B cell (primary cell): ENCODE data around the gene HLCS. TPM values are rescaled to one million over a fixed set of nuclear protein-coding genes. Genes with fewer than 3 reads are reported as not detected.

Experiments used
- ATAC-seq: fragments of 200-7000 bp; cut with Tn5 transposase; one replicate; pipeline ENCODE4 v1.10.0; 2021; ENCODE audit warnings: low read depth, mild to moderate bottlenecking, moderate number of reproducible peaks, moderate library complexity
- CTCF ChIA-PET: fragments of 350-600 bp; sonication (Branson Sonifier 250); formaldehyde crosslinking; loops from one replicate; lab custom pipeline; 2021; ENCODE audit warnings: antibody characterized with exemption, inconsistent platforms; lab: Charles Lee
- POLR2A ChIA-PET: fragments of 350-600 bp; sonication (Branson Sonifier 250); formaldehyde crosslinking; loops from one replicate; lab custom pipeline; 2021; ENCODE audit warnings: antibody characterized with exemption; lab: Charles Lee
- DNase-seq: peaks from one replicate; pipeline ENCODE4 v3.0.0; 2013
- H2AFZ ChIP-seq: 2 replicates; pipeline ENCODE4 v1.6.1; 2012; ENCODE audit warnings: mild to moderate bottlenecking, low read depth, low read length; ENCODE audit not compliant: insufficient read depth, poor library complexity, severe bottlenecking
- H3K27ac ChIP-seq, 2 donors: 1 replicate in 1 of 2; 2 replicates in 1 of 2; pipeline ENCODE4 v1.5.1; 2012 to 2013; ENCODE audit warnings: low read length in 2 of 2, mild to moderate bottlenecking in 2 of 2, moderate library complexity in 1 of 2
- H3K27me3 ChIP-seq, 4 experiments: fragments of 200-600 bp in 1 of 4; sonication (generic) in 1 of 4; replicated peaks in 1 of 4; 1 replicate in 2 of 4; 2 replicates in 2 of 4; pipeline versions ENCODE4 v1.6.1 to v1.7.0; 2013 to 2016; ENCODE audit warnings: low read length in 3 of 4, mild to moderate bottlenecking in 2 of 4, mixed read lengths in 1 of 4, moderate library complexity in 1 of 4; ENCODE audit not compliant: insufficient read depth in 4 of 4, control insufficient read depth in 3 of 4; ENCODE audit errors: control extremely low read depth in 1 of 4
- H3K36me3 ChIP-seq, 2 experiments: replicated peaks in 1 of 2; 1 replicate in 1 of 2; 2 replicates in 1 of 2; pipeline versions ENCODE4 v1.6.1 to v1.7.1; 2013; ENCODE audit warnings: low read length in 1 of 2; ENCODE audit not compliant: insufficient read depth in 2 of 2, control insufficient read depth in 1 of 2; ENCODE audit errors: control extremely low read depth in 1 of 2, extremely low read depth in 1 of 2
- H3K4me1 ChIP-seq, 2 donors: fragments of 200-600 bp in 1 of 2; sonication (generic) in 1 of 2; 1 replicate in 1 of 2; 2 replicates in 1 of 2; pipeline versions ENCODE4 v1.5.1 to v1.6.1; 2013 to 2017; ENCODE audit warnings: low read length in 2 of 2; ENCODE audit not compliant: control insufficient read depth in 2 of 2, insufficient read depth in 2 of 2
- H3K4me2 ChIP-seq: replicated peaks from 2 replicates; pipeline ENCODE3; 2012; ENCODE audit warnings: mild to moderate bottlenecking, low read depth, low read length; ENCODE audit not compliant: poor library complexity, severe bottlenecking
- H3K4me3 ChIP-seq, 5 experiments: fragments of 200-600 bp in 1 of 5; sonication (generic) in 1 of 5; 1 replicate in 3 of 5; 2 replicates in 2 of 5; pipeline versions ENCODE4 v1.5.1 to v1.7.0; 2011 to 2016; ENCODE audit warnings: low read length in 4 of 5, mild to moderate bottlenecking in 4 of 5, low read depth in 2 of 5, control low read depth in 1 of 5, moderate library complexity in 1 of 5; ENCODE audit not compliant: insufficient read depth in 1 of 5; ENCODE audit errors: control extremely low read depth in 1 of 5, extremely low read depth in 1 of 5
- H3K79me2 ChIP-seq: fragments of 200-600 bp; sonication (generic); one replicate; pipeline ENCODE4 v1.6.0; 2016; ENCODE audit warnings: low read length; ENCODE audit not compliant: control insufficient read depth, insufficient read depth
- H3K9ac ChIP-seq: fragments of 200-600 bp; sonication (generic); 2 replicates; pipeline ENCODE4 v1.6.1; 2017; ENCODE audit warnings: mild to moderate bottlenecking, low read length, moderate library complexity
- H3K9me3 ChIP-seq, 3 donors: one replicate each; pipeline versions ENCODE4 v1.6.1 to v1.7.1; 2013; ENCODE audit warnings: low read length in 2 of 3; ENCODE audit not compliant: control insufficient read depth in 2 of 3, insufficient read depth in 1 of 3; ENCODE audit errors: control extremely low read depth in 1 of 3
- H4K20me1 ChIP-seq: 2 replicates; pipeline ENCODE4 v1.6.0; 2012; ENCODE audit warnings: mild to moderate bottlenecking, low read length; ENCODE audit not compliant: insufficient read depth, control insufficient read depth, poor library complexity, severe bottlenecking
- H3K27ac Mint-ChIP-seq: one replicate; pipeline ENCODE4 v1.8.0; 2021; ENCODE audit warnings: mixed read lengths
- H3K27me3 Mint-ChIP-seq: one replicate; pipeline ENCODE4 v1.8.0; 2021; ENCODE audit warnings: mixed read lengths
- H3K4me1 Mint-ChIP-seq: one replicate; pipeline ENCODE4 v1.8.0; 2021; ENCODE audit warnings: mixed read lengths
- H3K4me3 Mint-ChIP-seq: one replicate; pipeline ENCODE4 v1.8.0; 2021; ENCODE audit warnings: mixed read lengths
- H3K9me3 Mint-ChIP-seq: one replicate; pipeline ENCODE4 v1.8.0; 2022; ENCODE audit warnings: mixed read lengths; ENCODE audit not compliant: insufficient read depth
- EZH2 ChIP-seq: IDR thresholded peaks from 2 replicates; pipeline ENCODE4 v1.6.1; 2012; ENCODE audit warnings: borderline replicate concordance, low read depth, mild to moderate bottlenecking, moderate library complexity, low read length; ENCODE audit not compliant: insufficient read depth, poor library complexity, severe bottlenecking
- WGBS: methylation state at CpG from one replicate; pipeline ENCODE4 v1.1.5; 2013; ENCODE audit warnings: missing lambda C conversion rate; ENCODE audit not compliant: insufficient coverage; 5-methylcytosine and 5-hydroxymethylcytosine counted together
- intact Hi-C: fragments of 100-400 bp; cut with micrococcal nuclease; formaldehyde crosslinking; loops from one replicate; pipeline ENCODE4 v1.10.0; 2022
- polyA plus RNA-seq: library from polyadenylated mRNA; depleted of rRNA; stranded (reverse); fragments of >200 nt; gene quantifications from 2 replicates; pipeline ENCODE4 v1.2.3, GENCODE V29; 2012
- total RNA-seq, 2 donors: library from RNA; stranded (reverse); fragments of 120-200 nt in 1 of 2; gene quantifications; 1 replicate in 1 of 2; 2 replicates in 1 of 2; pipeline versions ENCODE4 v1.2.3 to v1.2.4, GENCODE V29; 2013 to 2022
- TF ChIP-seq, protein P1 (sequence below): fragments of 200-600 bp; IDR thresholded peaks from one replicate; pipeline ENCODE4 v1.8.0; 2022; ENCODE audit warnings: antibody characterized with exemption, mild to moderate bottlenecking

HLCS gene
- total and polyA plus RNA-seq, 2 donors (not counting 1 experiment from before 2014, with no cell fraction given): 4.4 to 14.7 TPM

DNA sequence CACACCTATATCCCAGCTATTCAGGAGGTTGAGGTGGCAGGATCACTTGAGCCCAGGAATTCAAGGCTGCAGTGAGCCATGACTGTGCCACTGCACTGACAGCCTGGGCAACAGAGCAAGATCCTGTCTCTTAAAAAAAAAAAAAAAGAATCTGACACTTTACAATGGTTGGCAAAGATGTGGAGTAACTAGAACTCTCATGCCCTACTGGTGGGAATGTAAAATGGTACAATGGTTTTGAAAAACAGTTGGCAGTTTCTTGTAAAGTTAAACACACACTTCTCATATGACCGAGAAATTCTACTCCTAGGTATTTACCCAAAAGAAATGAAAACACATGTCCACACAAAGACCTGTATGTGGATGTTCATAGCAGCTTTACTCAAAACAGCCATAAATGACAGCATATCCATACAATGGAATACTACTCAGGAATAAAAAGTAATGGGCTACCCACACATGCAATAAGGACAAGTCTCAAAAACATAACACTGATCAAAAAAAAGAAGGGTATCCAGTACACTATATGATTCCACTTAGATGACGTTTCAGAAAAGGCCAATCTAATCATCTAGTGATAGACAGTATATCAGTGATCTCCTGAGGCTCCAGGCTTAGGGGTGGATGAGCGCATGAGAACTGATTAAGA lies 58.1 kb downstream of the HLCS start:
- intact Hi-C loops: no loop called here
- H3K4me3 ChIP-seq: no peak overlapping the region
- ATAC-seq (no peak), DNase-seq (no peak)
- POLR2A ChIA-PET: no interaction called here
- H3K9me3 Mint-ChIP-seq: no peaks in the 10 kb centered on the region
- no peaks in the 10 kb centered on the region for H3K27me3 ChIP-seq
- H3K27ac ChIP-seq: no peak overlapping the region
- H3K9me3 ChIP-seq: no peaks in the 10 kb centered on the region
- 100% methylated on average over 1 of the region's 3 CpGs for WGBS
- no peaks in the 10 kb centered on the region for H4K20me1 ChIP-seq
- no peaks in the 10 kb centered on the region for H3K36me3 ChIP-seq
- H3K4me3 Mint-ChIP-seq: no peak overlapping the region
- H3K9ac ChIP-seq: no peak overlapping the region
- TF ChIP-seq EZH2: no peak
- TF ChIP-seq, protein P1, sequence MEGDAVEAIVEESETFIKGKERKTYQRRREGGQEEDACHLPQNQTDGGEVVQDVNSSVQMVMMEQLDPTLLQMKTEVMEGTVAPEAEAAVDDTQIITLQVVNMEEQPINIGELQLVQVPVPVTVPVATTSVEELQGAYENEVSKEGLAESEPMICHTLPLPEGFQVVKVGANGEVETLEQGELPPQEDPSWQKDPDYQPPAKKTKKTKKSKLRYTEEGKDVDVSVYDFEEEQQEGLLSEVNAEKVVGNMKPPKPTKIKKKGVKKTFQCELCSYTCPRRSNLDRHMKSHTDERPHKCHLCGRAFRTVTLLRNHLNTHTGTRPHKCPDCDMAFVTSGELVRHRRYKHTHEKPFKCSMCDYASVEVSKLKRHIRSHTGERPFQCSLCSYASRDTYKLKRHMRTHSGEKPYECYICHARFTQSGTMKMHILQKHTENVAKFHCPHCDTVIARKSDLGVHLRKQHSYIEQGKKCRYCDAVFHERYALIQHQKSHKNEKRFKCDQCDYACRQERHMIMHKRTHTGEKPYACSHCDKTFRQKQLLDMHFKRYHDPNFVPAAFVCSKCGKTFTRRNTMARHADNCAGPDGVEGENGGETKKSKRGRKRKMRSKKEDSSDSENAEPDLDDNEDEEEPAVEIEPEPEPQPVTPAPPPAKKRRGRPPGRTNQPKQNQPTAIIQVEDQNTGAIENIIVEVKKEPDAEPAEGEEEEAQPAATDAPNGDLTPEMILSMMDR: no peak
- H3K27ac Mint-ChIP-seq: no peak overlapping the region
- H2AFZ ChIP-seq: no peak overlapping the region
- CTCF ChIA-PET: no interaction called here
- no peaks in the 10 kb centered on the region for H3K4me1 Mint-ChIP-seq
- H3K27me3 Mint-ChIP-seq: no peaks in the 10 kb centered on the region
- no peak overlapping the region for H3K4me2 ChIP-seq
- no peaks in the 10 kb centered on the region for H3K79me2 ChIP-seq
- no peaks in the 10 kb centered on the region for H3K4me1 ChIP-seq

GRCh38 chr21:36904093-36904666 lies 62.3 kb downstream of the HLCS start:
- Histone ChIP-seq H3K27ac (no peak overlapping the region), H3K36me3 (no peaks in the 10 kb centered on the region), H3K4me2 (no peak overlapping the region), H3K4me1 (no peaks in the 10 kb centered on the region), H4K20me1 (no peaks in the 10 kb centered on the region), H3K9me3 (no peaks in the 10 kb centered on the region), H2AFZ (no peak overlapping the region), H3K4me3 (no peak overlapping the region), H3K9ac (no peak overlapping the region), H3K79me2 (no peaks in the 10 kb centered on the region), H3K27me3 (no peaks in the 10 kb centered on the region)
- ChIA-PET POLR2A (no interaction called here), CTCF (no interaction called here)
- TF ChIP-seq EZH2: no peak
- TF ChIP-seq, protein P1: no peak
- intact Hi-C loops: no loop called here
- DNase-seq (no peak), ATAC-seq (no peak)
- WGBS: no CpG with 5 or more reads among the region's 3 CpGs
- Mint-ChIP-seq H3K4me1 (no peaks in the 10 kb centered on the region), H3K4me3 (no peak overlapping the region), H3K9me3 (no peaks in the 10 kb centered on the region), H3K27me3 (no peaks in the 10 kb centered on the region), H3K27ac (no peak overlapping the region)
